Omental fat pad (tissue), 4 donors: Measurements from ENCODE around the gene LMBR1. TPM values are rescaled to one million over a fixed set of nuclear protein-coding genes. Genes with fewer than 3 reads are reported as not detected.

ENCODE experiments used
- ATAC-seq: fragments of 150-250 bp; one replicate; pipeline ENCODE4 v1.9.1; 2016; ENCODE audit warnings: mild to moderate bottlenecking, moderate library complexity; ENCODE audit not compliant: low FRiP score
- DNase-seq: peaks from one replicate; pipeline ENCODE4 v3.0.0-alpha.2; 2019; ENCODE audit warnings: low spot score
- CTCF ChIP-seq, 3 donors: fragments of 450-650 bp; IDR thresholded peaks; one replicate each; pipeline ENCODE4 v1.5.1; 2016 to 2017; ENCODE audit warnings: antibody characterized with exemption in 3 of 3, mild to moderate bottlenecking in 3 of 3, moderate library complexity in 2 of 3
- total RNA-seq, 4 donors: library from RNA; depleted of rRNA; stranded (reverse); fragments of >200 nt; gene quantifications; one replicate each; pipeline ENCODE4 v1.1.0, GENCODE V29; 2016

Gene LMBR1
- total RNA-seq, 4 donors from 2014 or later = 50.1 to 93.5 (median 59.8) TPM

- ATAC-seq (no peak), DNase-seq (no peak)
- no peak for TF ChIP-seq CTCF (IDR thresholded peaks at IDR 0.05)
These were observed 115.5 kb downstream of the LMBR1 start for GRCh38 chr7:156777364-156778069.

DNA sequence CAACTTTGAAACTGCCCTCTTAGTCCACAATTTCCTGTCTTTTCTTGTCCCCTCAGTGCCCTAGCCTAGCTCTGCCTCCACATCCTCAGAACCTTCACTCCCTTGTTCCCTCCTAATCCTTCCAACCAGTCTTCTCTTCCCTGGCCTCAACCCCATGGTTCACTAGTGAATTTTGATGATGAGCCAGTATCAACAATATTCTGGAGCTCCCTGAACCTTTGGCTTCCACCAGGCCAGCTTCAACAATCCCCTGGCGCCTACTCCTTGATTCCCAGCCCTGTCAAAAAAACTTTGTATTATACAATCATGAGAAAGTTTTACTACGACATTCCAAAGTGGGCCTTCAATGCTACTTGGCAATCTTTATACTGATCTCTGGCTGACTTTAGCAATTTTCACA is 116.5 kb downstream of the LMBR1 start:
- no peak for ATAC-seq
- TF ChIP-seq CTCF (IDR thresholded peaks at IDR 0.05) = no peak
- DNase-seq = no peak

DNA sequence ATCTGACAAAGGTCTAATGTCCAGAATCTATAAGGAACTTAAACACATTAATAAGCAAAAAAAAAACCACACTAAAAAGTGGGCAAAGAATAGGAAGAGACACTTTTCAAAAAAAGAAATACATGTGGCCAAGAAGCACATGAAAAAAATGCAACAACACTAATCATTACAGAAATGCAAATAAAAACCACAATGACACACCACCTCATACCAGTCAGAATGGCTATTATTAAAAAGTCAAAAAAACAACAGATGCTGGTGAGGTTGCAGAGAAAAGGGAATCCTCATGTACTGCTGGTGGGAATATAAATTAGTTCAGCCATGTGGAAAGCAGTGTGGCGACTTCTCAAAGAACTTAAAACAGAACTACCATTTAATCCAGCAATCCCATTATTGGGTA is 119.0 kb downstream of the LMBR1 start:
- DNase-seq (no peak), ATAC-seq (no peak)
- TF ChIP-seq CTCF (IDR thresholded peaks at IDR 0.05) = no peak

DNA sequence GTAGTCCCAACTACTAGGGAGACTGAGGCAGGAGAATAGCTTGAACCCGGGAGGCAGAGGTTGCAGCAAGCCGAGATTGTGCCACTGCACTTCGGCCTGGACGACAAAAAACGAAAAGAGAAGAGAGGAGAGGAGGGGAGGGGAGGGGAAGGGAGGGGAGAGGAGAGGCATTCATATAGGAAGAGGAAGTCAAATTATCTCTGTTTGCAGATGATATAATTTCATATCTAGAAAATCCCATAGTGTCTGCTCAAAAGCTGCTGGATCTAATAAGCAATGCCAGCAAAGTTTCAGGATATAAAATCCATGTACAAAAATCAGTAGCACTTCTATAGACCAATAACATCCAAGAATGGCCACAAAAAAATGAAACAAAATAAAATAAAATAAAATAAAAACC is 120.3 kb downstream of the LMBR1 start:
- ATAC-seq (no peak), DNase-seq (no peak)
- TF ChIP-seq CTCF (IDR thresholded peaks at IDR 0.05) = no peak

- DNase-seq = no peak
- no peak for TF ChIP-seq CTCF (IDR thresholded peaks at IDR 0.05)
- ATAC-seq = no peak
These were observed 124.1 kb downstream of the LMBR1 start for GRCh38 chr7:156768698-156769472.

DNA sequence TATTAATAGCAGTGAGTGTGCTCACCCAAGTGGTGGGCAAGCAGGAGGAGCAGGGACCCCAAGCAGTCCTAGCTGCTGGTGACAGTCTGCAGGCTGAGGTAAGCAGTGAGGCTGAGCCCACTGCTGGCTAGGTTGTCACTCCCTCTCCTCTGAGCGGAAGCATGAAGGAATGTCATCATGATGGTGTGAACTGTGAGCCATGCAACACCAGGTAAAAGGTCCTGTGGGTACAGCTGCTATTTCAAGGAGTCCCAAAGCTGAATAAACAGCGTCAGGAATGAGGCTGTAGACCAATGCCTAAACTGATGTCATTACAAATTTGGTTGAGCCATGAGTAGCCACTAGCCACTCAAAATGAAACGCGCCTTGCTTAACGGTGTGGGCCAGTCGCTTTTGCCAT is 126.3 kb downstream of the LMBR1 start:
- ATAC-seq = no peak

More for the DNA sequence above, 126.3 kb downstream of the LMBR1 start:
- DNase-seq = no peak
- TF ChIP-seq CTCF (IDR thresholded peaks at IDR 0.05) = no peak
